Measurements from ENCODE around the gene HLA-DQB1. TPM values are rescaled to one million over a fixed set of nuclear protein-coding genes. Genes with fewer than 3 reads are reported as not detected.

The HLA-DQB1 gene
- not detected in 2 replicates for total RNA-seq

DNA sequence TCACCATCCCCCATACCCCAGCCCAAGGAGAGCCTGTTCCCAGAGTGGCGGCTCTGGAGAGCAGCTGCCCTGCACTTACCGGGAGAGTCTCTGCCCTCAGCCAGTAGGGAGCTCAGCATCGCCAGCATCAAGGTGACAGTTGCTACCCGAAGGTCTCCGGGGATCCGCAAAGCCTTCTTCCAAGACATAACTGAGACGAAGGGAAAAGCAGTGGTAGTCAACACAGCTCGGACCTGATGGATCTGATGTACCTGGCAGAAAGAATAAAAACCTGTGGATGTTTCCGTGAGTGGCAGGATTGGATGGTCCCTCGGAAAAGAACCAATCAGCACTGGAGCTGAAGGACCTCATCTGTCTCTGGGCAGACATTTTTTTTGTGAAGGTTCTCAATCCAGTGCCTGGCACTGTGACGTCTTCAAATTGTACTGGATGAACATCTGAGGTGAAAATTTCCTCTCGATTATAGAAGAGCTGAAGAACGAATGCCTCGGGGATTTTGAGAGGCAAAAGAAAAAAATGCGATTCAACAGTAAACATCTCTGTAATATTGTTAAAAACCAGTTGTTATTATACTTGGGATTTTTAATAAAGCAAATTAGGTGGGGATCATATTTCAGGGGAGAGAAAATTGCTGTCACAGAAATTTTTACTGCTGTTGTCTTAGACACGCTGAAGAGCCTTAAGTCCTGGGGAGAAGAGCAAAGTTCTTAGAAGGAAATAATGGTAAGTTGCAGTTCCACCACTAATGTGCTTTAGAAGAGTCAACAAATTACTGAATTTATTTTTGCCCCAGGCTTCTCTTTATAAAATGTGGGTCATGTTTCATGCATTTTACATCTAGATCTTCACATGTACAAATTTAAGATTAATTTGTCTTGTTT, at the start of gene HLA-DQB1:
Gene HLA-DQB1, minus strand, starts transcription at position 238 of the 881 bp plus-strand sequence. Its CDS starts 50 bp downstream, at position 188.

GRCh38 chr6:32637219-32637880, 29.1 kb downstream of the HLA-DQB1 start, which contains the start of gene HLA-DQA1:
HLA-DQA1 (plus strand) TSS chr6:32637406; CDS start chr6:32637459, 53 bp downstream.

Other genes with a start within 250 kb of the HLA-DQB1 start
- gene HLA-DRA, start 226.8 kb downstream of the HLA-DQB1 start, total RNA-seq, result 0.09 TPM in 1 of 2 replicates, not detected in the other
- gene HLA-DRB5, start 136.4 kb downstream of the HLA-DQB1 start, total RNA-seq, result not detected in 2 replicates
- not detected in 2 replicates for gene HLA-DRB1, start 76.8 kb downstream of the HLA-DQB1 start, total RNA-seq
- gene HLA-DQA1, start 29.3 kb downstream of the HLA-DQB1 start, total RNA-seq, result not detected in 2 replicates
- not detected in 2 replicates for gene HLA-DQA2, start 74.7 kb upstream of the HLA-DQB1 start, total RNA-seq
- gene HLA-DQB2, start 96.9 kb upstream of the HLA-DQB1 start, total RNA-seq, result not detected in 2 replicates
- 0.09 and 0.14 TPM in 2 replicates for gene HLA-DOB, start 150.3 kb upstream of the HLA-DQB1 start, total RNA-seq
- 15.8 and 21.7 TPM in 2 replicates for gene TAP2, start 172.1 kb upstream of the HLA-DQB1 start, total RNA-seq
- 43.6 and 51.9 TPM in 2 replicates for gene PSMB8, start 177.4 kb upstream of the HLA-DQB1 start, total RNA-seq
- 37.1 and 41.5 TPM in 2 replicates for gene TAP1, start 187.0 kb upstream of the HLA-DQB1 start, total RNA-seq
- gene PSMB9, start 187.5 kb upstream of the HLA-DQB1 start, total RNA-seq, result 29.2 and 31.1 TPM in 2 replicates